Placental pericyte (primary cell): Measurements from ENCODE around the gene POLE. TPM values are rescaled to one million over a fixed set of nuclear protein-coding genes. Genes with fewer than 3 reads are reported as not detected.

Experiments
- small RNA-seq: library from RNA; depleted of rRNA; stranded (forward); fragments of <200 nt; gene quantifications from one replicate; pipeline ENCODE3, GENCODE V24; 2012; ENCODE audit warnings: low replicate concordance
- total RNA-seq: library from RNA; depleted of rRNA; stranded (reverse); fragments of >200 nt; gene quantifications from 2 replicates; pipeline ENCODE4 v1.2.3, GENCODE V29; 2012

The POLE gene, protein sequence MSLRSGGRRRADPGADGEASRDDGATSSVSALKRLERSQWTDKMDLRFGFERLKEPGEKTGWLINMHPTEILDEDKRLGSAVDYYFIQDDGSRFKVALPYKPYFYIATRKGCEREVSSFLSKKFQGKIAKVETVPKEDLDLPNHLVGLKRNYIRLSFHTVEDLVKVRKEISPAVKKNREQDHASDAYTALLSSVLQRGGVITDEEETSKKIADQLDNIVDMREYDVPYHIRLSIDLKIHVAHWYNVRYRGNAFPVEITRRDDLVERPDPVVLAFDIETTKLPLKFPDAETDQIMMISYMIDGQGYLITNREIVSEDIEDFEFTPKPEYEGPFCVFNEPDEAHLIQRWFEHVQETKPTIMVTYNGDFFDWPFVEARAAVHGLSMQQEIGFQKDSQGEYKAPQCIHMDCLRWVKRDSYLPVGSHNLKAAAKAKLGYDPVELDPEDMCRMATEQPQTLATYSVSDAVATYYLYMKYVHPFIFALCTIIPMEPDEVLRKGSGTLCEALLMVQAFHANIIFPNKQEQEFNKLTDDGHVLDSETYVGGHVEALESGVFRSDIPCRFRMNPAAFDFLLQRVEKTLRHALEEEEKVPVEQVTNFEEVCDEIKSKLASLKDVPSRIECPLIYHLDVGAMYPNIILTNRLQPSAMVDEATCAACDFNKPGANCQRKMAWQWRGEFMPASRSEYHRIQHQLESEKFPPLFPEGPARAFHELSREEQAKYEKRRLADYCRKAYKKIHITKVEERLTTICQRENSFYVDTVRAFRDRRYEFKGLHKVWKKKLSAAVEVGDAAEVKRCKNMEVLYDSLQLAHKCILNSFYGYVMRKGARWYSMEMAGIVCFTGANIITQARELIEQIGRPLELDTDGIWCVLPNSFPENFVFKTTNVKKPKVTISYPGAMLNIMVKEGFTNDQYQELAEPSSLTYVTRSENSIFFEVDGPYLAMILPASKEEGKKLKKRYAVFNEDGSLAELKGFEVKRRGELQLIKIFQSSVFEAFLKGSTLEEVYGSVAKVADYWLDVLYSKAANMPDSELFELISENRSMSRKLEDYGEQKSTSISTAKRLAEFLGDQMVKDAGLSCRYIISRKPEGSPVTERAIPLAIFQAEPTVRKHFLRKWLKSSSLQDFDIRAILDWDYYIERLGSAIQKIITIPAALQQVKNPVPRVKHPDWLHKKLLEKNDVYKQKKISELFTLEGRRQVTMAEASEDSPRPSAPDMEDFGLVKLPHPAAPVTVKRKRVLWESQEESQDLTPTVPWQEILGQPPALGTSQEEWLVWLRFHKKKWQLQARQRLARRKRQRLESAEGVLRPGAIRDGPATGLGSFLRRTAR (N-terminal part only)
- total RNA-seq = 6.8 and 70.6 TPM in 2 replicates

DNA sequence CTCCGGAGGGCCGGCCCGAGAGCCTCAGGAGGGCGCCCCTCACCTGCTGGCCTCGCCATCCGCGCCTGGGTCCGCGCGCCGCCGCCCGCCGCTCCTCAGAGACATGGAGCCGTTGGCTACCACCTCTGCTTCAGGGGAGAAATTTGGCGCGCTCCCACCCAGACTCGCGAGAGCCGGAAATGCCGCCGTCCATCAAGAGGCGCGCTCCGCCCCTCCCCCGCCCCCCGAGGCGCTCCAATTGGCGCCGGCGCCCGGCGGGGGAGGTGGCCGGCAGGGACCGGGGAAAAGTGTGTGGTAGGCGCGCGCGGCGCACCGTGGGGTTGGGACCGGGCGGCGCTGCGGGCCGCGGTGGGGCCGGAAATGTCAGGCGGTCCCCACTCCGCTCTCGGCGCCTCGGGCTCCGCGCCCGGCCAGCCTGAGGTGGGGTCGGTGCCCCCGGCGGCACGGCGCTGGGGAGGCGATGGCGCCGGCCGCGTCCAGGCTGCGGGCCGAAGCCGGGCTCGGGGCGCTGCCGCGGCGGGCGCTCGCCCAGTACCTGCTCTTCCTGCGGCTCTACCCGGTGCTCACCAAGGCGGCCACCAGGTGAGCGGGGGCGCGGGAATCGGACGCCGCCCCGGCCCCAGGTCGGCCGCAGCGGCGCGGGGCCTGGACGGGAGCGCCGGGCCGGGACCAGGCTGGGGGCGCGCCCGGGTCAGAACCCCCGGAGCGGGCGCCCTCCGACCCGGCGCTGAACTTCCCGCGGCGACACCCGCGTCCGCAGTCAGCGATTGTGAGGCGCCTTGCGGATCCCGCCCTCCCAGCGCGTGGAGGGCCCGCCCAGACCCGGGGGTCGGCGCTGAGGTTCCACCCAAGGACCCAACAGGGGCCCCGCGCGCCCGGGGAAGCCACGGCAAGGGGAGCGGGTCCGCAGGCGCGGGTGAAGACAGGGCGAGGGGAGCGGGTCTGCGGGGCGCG, at the start of gene POLE, which contains the start of gene PXMP2:
Gene POLE (minus strand): TSS at position 132 of the 954 bp plus-strand sequence. CDS start 27 bp downstream, at position 105.
Gene PXMP2 (plus strand): TSS at position 377 of the 954 bp plus-strand sequence. CDS start 84 bp downstream, at position 461.

DNA sequence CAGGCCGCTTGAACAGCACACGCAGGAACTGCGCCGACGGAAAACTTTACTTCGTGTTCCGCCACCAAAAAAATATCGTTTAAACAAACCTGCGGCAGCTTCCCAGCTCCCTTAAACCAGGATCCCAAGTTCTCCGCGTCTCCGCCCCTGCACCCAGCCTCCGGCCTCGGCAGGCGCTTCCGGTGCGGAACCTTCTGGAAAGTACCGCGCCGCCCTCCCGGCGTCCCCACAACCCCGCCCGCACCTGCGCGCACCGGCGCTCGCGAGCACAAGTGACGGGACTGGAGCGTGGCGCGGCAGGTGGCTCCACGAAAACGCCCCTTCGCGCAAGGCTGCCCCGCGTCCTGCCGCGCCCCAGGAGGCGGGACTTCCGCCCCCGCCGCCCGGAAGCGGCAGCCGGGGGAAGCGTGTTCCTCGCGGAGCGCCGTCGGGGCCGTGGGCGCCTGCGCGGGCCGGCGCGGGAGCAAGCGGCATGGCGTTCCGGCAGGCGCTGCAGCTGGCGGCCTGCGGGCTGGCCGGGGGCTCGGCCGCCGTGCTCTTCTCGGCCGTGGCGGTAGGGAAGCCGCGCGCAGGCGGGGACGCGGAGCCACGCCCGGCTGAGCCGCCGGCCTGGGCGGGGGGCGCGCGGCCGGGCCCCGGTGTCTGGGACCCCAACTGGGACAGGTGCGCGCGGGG, 23.4 kb upstream of the POLE start, which contains the start of gene PGAM5:
Gene PGAM5 (plus strand): TSS at position 438 of the 675 bp plus-strand sequence. CDS start 35 bp downstream, at position 473.

DNA sequence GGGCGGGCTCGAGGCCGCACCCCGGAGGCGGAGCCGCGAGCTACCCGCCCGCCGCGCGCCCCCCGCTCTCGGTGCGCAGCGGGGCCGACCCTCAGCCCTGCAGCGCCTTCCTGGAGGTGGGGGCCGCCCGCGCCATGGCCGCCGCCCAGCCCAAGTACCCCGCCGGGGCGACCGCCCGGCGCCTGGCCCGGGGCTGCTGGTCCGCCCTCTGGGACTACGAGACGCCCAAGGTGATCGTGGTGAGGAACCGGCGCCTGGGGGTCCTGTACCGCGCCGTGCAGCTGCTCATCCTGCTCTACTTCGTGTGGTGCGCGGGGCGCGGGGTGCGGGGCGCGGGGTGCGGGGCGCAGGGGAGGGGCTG, 68.5 kb downstream of the POLE start, which contains the start of gene P2RX2:
Gene P2RX2 (plus strand): TSS at position 94 of the 361 bp plus-strand sequence. CDS start 41 bp downstream, at position 135.

DNA sequence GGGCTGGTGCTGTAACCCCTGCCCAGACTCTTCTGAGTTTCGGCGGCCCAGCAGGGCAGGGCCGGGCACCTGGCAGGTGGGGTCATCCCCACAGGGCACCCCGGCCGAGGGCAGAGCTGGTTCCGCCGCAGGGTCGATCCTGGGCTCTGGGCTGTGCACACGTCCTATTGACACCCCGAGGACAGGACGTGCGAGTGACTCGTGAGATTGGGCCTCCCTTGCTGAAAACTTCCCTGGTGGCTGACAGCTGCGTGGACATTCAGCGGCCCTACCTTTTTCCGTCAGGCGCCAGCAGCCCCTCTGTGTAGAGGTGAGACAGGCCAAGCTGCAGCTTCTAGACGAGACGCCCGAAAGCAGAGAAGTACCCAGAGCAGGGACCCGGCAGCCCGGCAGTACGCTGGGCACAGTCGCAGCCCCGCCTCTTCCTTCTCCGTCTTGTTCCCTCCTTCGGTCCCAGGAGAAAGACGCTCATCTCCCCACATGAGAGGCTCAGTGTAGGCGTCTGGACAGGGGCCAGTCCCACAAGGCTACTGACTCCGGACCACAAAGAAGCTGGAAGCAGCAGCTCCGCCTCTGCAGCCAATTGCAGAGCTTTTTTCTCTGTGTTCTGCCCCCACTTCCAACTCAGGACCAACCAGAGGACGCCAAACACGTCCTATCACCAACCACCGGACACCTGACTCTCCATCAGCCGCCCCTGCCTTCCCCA, 76.9 kb downstream of the POLE start, which contains the start of gene LRCOL1:
Gene LRCOL1 (minus strand): TSS at position 532 of the 709 bp plus-strand sequence. CDS start 4,331 bp downstream, outside the sequence.

Small RNA genes within 50 kb of the gene (small RNA-seq; reads per million reads assigned to genes)
- gene MIR6763 (not detected), gene RNA5SP379 (0.13 reads per million)

Other genes with a start within 250 kb of the POLE start
- 7.4 and 8.6 TPM in 2 replicates for gene FBRSL1, start 197.2 kb downstream of the POLE start, total RNA-seq
- gene LRCOL1, start 76.8 kb downstream of the POLE start, total RNA-seq = not detected in 2 replicates
- gene P2RX2, start 68.6 kb downstream of the POLE start, total RNA-seq = not detected in 2 replicates
- gene PXMP2, start 245 bp upstream of the POLE start, total RNA-seq = 10.9 and 11.0 TPM in 2 replicates
- gene PGAM5, start 23.5 kb upstream of the POLE start, total RNA-seq = 23.9 and 73.7 TPM in 2 replicates
- gene ANKLE2, start 74.5 kb upstream of the POLE start, total RNA-seq = 114 and 154 TPM in 2 replicates
- gene GOLGA3, start 141.5 kb upstream of the POLE start, total RNA-seq = 155 and 184 TPM in 2 replicates
- 48.8 and 52.1 TPM in 2 replicates for gene CHFR, start 200.3 kb upstream of the POLE start, total RNA-seq